CD14-positive monocyte (primary cell): ENCODE data around the gene ACBD4. TPM values are rescaled to one million over a fixed set of nuclear protein-coding genes. Genes with fewer than 3 reads are reported as not detected.

Experiments used
- DNase-seq, 3 donors: peaks; one replicate each; pipeline ENCODE4 v3.0.0-alpha.2; 2011 to 2022
- H2AFZ ChIP-seq: 2 replicates; pipeline ENCODE4 v1.6.0; 2012; ENCODE audit warnings: mild to moderate bottlenecking, low read depth, low read length, inconsistent platforms; ENCODE audit not compliant: insufficient read depth, poor library complexity, severe bottlenecking
- H3K27ac ChIP-seq, 2 donors: 1 replicate in 1 of 2; 2 replicates in 1 of 2; pipeline ENCODE4 v1.5.1; 2012 to 2013; ENCODE audit warnings: low read length in 2 of 2, control low read depth in 1 of 2, inconsistent platforms in 1 of 2, low read depth in 1 of 2, mild to moderate bottlenecking in 1 of 2
- H3K27me3 ChIP-seq, 2 donors: one replicate each; pipeline versions ENCODE4 v1.6.0 to v1.6.1; 2011 to 2013; ENCODE audit warnings: low read length in 2 of 2; ENCODE audit not compliant: control insufficient read depth in 2 of 2, insufficient read depth in 2 of 2
- H3K36me3 ChIP-seq, 2 donors: replicated peaks in 1 of 2; 1 replicate in 1 of 2; 2 replicates in 1 of 2; pipeline versions ENCODE4 v1.5.1 to v1.6.1; 2012 to 2013; ENCODE audit warnings: low read length in 2 of 2, control low read depth in 1 of 2, inconsistent platforms in 1 of 2, mild to moderate bottlenecking in 1 of 2; ENCODE audit not compliant: insufficient read depth in 2 of 2, control insufficient read depth in 1 of 2
- H3K4me1 ChIP-seq, 2 donors: 1 replicate in 1 of 2; 2 replicates in 1 of 2; pipeline versions ENCODE4 v1.5.1 to v1.6.1; 2012 to 2013; ENCODE audit warnings: low read length in 2 of 2, control low read depth in 1 of 2, inconsistent platforms in 1 of 2, mild to moderate bottlenecking in 1 of 2, moderate library complexity in 1 of 2; ENCODE audit not compliant: insufficient read depth in 2 of 2, control insufficient read depth in 1 of 2
- H3K4me2 ChIP-seq: replicated peaks from 2 replicates; pipeline ENCODE3; 2012; ENCODE audit warnings: low read length, moderate library complexity, mild to moderate bottlenecking; ENCODE audit not compliant: poor library complexity, severe bottlenecking; ENCODE audit errors: extremely low read depth
- H3K4me3 ChIP-seq, 3 experiments: fragments of 200-600 bp in 1 of 3; sonication (generic) in 1 of 3; replicated peaks in 1 of 3; 1 replicate in 2 of 3; 2 replicates in 1 of 3; pipeline ENCODE4 v1.5.1; 2011 to 2013; ENCODE audit warnings: low read length in 3 of 3, mild to moderate bottlenecking in 3 of 3, control low read depth in 2 of 3, low read depth in 2 of 3, inconsistent platforms in 1 of 3, moderate library complexity in 1 of 3
- H3K79me2 ChIP-seq: 2 replicates; pipeline ENCODE4 v1.6.0; 2012; ENCODE audit warnings: mild to moderate bottlenecking, control low read depth, inconsistent platforms, low read length, moderate library complexity; ENCODE audit not compliant: insufficient read depth
- H3K9ac ChIP-seq: 2 replicates; pipeline ENCODE4 v1.6.0; 2017; ENCODE audit warnings: low read length, mild to moderate bottlenecking; ENCODE audit not compliant: insufficient read depth, poor library complexity, severe bottlenecking
- H3K9me3 ChIP-seq, 2 donors: replicated peaks in 1 of 2; 1 replicate in 1 of 2; 2 replicates in 1 of 2; pipeline versions ENCODE4 v1.5.1 to v1.6.1; 2012 to 2013; ENCODE audit warnings: low read length in 2 of 2, control low read depth in 1 of 2; ENCODE audit not compliant: control insufficient read depth in 1 of 2, insufficient read depth in 1 of 2
- H4K20me1 ChIP-seq: 2 replicates; pipeline ENCODE4 v1.6.0; 2012; ENCODE audit warnings: mild to moderate bottlenecking, low read length, control low read depth, moderate library complexity; ENCODE audit not compliant: insufficient read depth
- H3K27ac Mint-ChIP-seq, 7 donors: one replicate each; pipeline ENCODE4 v1.8.0; 2020; ENCODE audit warnings: mild to moderate bottlenecking in 7 of 7, mixed read lengths in 7 of 7, moderate library complexity in 6 of 7, inconsistent platforms in 2 of 7
- H3K27me3 Mint-ChIP-seq, 3 donors: one replicate each; pipeline ENCODE4 v1.8.0; 2021 to 2022; ENCODE audit warnings: low read depth in 3 of 3, mild to moderate bottlenecking in 3 of 3, mixed read lengths in 3 of 3, moderate library complexity in 3 of 3, inconsistent platforms in 1 of 3
- H3K36me3 Mint-ChIP-seq, 2 donors: one replicate each; pipeline ENCODE4 v1.8.0; 2020; ENCODE audit warnings: mixed read lengths in 2 of 2, inconsistent platforms in 1 of 2, mild to moderate bottlenecking in 1 of 2
- H3K4me1 Mint-ChIP-seq: one replicate; pipeline ENCODE4 v1.8.0; 2020; ENCODE audit warnings: mild to moderate bottlenecking, mixed read lengths
- H3K4me3 Mint-ChIP-seq, 2 donors: one replicate each; pipeline ENCODE4 v1.8.0; 2020; ENCODE audit warnings: mild to moderate bottlenecking in 2 of 2, mixed read lengths in 2 of 2, moderate library complexity in 1 of 2
- H3K9me3 Mint-ChIP-seq, 7 donors: one replicate each; pipeline ENCODE4 v1.8.0; 2020 to 2022; ENCODE audit warnings: mixed read lengths in 7 of 7, mild to moderate bottlenecking in 6 of 7, moderate library complexity in 6 of 7, inconsistent platforms in 2 of 7
- WGBS: methylation state at CpG from one replicate; pipeline ENCODE4 v1.1.5; 2013; ENCODE audit warnings: missing lambda C conversion rate; ENCODE audit not compliant: insufficient coverage; 5-methylcytosine and 5-hydroxymethylcytosine counted together
- intact Hi-C, 2 donors: fragments of 100-400 bp; cut with micrococcal nuclease; formaldehyde crosslinking; loops; one replicate each; pipeline versions ENCODE4 v1.15.0 to v1.15.1; 2023
- polyA plus RNA-seq, 3 donors: library from polyadenylated mRNA; depleted of rRNA in 1 of 3; unstranded in 2 of 3; stranded (reverse) in 1 of 3; fragments of 300-500 nt in 2 of 3; fragments of >200 nt in 1 of 3; fragmentation: Illumina TruSeq in 2 of 3; gene quantifications; 1 replicate in 2 of 3; 2 replicates in 1 of 3; pipeline ENCODE4 v1.2.3, GENCODE V29; 2012 to 2021
- TF ChIP-seq, protein P1 (sequence below): fragments of 200-600 bp; IDR thresholded peaks from one replicate; pipeline ENCODE4 v1.8.0; 2022; ENCODE audit warnings: antibody characterized with exemption, mild to moderate bottlenecking

ACBD4 gene
- polyA plus RNA-seq, 3 donors = 4.8 to 7.4 (median 6.2) TPM

GRCh38 chr17:45108051-45108450 lies 27.4 kb upstream of the ACBD4 start:
- intact Hi-C loops = no loop called here
- TF ChIP-seq, protein P1, sequence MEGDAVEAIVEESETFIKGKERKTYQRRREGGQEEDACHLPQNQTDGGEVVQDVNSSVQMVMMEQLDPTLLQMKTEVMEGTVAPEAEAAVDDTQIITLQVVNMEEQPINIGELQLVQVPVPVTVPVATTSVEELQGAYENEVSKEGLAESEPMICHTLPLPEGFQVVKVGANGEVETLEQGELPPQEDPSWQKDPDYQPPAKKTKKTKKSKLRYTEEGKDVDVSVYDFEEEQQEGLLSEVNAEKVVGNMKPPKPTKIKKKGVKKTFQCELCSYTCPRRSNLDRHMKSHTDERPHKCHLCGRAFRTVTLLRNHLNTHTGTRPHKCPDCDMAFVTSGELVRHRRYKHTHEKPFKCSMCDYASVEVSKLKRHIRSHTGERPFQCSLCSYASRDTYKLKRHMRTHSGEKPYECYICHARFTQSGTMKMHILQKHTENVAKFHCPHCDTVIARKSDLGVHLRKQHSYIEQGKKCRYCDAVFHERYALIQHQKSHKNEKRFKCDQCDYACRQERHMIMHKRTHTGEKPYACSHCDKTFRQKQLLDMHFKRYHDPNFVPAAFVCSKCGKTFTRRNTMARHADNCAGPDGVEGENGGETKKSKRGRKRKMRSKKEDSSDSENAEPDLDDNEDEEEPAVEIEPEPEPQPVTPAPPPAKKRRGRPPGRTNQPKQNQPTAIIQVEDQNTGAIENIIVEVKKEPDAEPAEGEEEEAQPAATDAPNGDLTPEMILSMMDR = no peak
- H3K27me3 ChIP-seq = no peaks in the 10 kb centered on the region
- Mint-ChIP-seq H3K9me3 (no peaks in the 10 kb centered on the region), H3K27ac (peak overlapping the region in 4 of 7 donors; percentile 11 to 35 (median 28)), H3K4me3 (no peak overlapping the region), H3K27me3 (peaks cover 0 to 3% (median 1%) of the 10 kb centered on the region in 3 donors), H3K4me1 (no peaks in the 10 kb centered on the region), H3K36me3 (peaks cover 56 to 61% of the 10 kb centered on the region in 2 donors)
- H3K36me3 ChIP-seq = peaks cover 58 to 63% of the 10 kb centered on the region in 2 donors
- H3K4me3 ChIP-seq = no peak overlapping the region
- H3K9me3 ChIP-seq = no peaks in the 10 kb centered on the region
- no peak overlapping the region for H3K27ac ChIP-seq
- H3K9ac ChIP-seq = no peak overlapping the region
- WGBS = 86% methylated on average over 1 of the region's 9 CpGs
- no peaks in the 10 kb centered on the region for H3K79me2 ChIP-seq
- H3K4me2 ChIP-seq = no peak overlapping the region
- H3K4me1 ChIP-seq = no peaks in the 10 kb centered on the region
- DNase-seq = no peak
- no peak overlapping the region for H2AFZ ChIP-seq
- peaks cover 50% of the 10 kb centered on the region for H4K20me1 ChIP-seq

DNA sequence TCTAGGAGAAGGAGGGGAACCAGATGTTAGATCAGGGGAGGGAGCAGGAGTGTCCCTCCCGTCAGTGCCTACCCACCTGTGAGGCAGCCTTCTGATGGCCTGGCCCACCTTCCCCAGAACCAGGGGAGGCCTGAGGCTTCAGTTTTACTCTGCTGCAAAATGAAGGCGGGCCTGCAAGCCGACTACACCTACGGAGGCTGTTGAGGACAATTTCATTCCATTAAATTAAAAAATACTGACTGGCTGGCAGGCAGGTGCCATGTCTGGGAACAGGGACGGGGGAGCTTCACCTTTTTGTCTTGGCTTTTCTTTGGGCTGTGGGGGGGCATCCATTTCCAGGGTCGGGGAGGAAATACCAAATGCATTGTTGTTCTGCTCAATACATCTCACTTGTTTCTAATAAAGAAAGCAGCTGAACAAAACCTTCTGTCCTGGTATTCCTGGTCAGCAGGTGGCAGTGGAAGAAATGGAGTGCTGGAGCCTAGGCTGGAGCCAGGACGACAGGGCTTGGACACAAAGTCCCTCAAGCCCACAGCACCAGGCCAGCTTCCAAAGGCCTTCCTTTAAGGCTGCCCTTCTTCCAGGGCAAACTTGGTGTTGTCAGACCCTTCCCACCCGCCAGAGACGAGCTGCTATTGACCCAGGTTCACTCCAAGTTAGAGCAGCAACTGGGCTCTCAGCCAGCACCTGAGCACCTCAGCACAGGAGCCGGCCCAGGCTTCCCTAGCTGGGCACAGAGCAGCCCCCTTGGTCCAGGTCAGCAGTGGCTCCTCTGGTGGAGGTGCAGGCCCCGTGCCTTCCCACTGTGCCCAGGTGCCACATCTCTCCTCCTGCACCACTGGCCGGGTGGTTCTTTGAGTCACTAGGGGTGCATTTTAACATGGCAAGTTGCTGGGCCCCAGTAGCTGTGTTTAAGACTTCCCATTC lies 26.6 kb upstream of the ACBD4 start:
- H3K4me3 Mint-ChIP-seq = no peak overlapping the region
- H3K36me3 ChIP-seq = peaks cover 50 to 55% of the 10 kb centered on the region in 2 donors

More for the DNA sequence above, 26.6 kb upstream of the ACBD4 start:
- Histone ChIP-seq H3K4me2 (no peak overlapping the region), H3K9ac (no peak overlapping the region), H3K4me3 (no peak overlapping the region), H2AFZ (no peak overlapping the region), H4K20me1 (peaks cover 50% of the 10 kb centered on the region), H3K4me1 (no peaks in the 10 kb centered on the region), H3K9me3 (no peaks in the 10 kb centered on the region), H3K27me3 (no peaks in the 10 kb centered on the region), H3K27ac (no peak overlapping the region), H3K79me2 (no peaks in the 10 kb centered on the region)
- Mint-ChIP-seq H3K27ac (peak overlapping the region in 3 of 7 donors; percentile 23 to 45 (median 35)), H3K36me3 (peaks cover 48 to 53% of the 10 kb centered on the region in 2 donors), H3K27me3 (peaks cover 0 to 5% (median 1%) of the 10 kb centered on the region in 3 donors), H3K4me1 (no peaks in the 10 kb centered on the region), H3K9me3 (no peaks in the 10 kb centered on the region)
- WGBS = 93% methylated on average over 4 of the region's 12 CpGs
- DNase-seq = no peak
- intact Hi-C loops = no loop called here
- TF ChIP-seq, protein P1 = no peak
